ENCODE data around the gene HMGXB3.

HMGXB3 gene

DNA sequence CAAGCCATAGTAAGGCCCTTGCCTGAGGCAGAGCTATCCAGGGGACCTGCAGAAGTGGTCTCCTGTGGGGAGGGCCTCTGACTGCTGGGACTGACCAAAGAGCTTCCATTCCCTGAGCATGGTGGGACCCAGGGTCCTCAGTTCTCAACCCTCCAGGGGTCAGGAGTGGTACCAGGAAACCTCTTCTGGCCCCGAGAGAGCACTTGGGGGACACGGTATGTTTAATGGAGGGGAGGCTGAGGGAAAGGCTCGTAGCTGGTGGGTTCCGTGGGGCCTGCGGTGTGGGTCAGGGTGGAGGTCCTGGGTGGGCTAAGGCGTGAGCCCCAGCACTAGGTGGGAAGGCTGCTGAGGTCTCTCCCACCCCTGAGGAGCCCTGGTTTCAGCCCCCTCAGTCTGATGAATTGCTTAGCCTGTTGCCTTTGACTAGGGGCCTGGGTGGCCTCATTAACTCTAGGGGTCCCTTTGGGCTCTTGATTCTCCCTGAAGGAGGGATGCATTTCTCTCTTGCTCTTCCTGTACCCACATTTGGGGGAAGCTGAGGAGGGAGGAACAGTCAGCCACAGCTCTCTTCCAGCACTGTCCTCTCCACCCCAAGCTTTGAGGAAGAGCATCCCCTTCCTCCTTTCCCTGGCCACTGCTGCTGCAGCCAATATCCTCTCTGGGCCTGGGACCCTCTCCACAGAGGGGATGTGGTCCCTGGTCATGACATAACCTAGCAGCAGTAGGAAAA lies 51.9 kb downstream of the HMGXB3 start:
- DNase-seq = no peak

DNA sequence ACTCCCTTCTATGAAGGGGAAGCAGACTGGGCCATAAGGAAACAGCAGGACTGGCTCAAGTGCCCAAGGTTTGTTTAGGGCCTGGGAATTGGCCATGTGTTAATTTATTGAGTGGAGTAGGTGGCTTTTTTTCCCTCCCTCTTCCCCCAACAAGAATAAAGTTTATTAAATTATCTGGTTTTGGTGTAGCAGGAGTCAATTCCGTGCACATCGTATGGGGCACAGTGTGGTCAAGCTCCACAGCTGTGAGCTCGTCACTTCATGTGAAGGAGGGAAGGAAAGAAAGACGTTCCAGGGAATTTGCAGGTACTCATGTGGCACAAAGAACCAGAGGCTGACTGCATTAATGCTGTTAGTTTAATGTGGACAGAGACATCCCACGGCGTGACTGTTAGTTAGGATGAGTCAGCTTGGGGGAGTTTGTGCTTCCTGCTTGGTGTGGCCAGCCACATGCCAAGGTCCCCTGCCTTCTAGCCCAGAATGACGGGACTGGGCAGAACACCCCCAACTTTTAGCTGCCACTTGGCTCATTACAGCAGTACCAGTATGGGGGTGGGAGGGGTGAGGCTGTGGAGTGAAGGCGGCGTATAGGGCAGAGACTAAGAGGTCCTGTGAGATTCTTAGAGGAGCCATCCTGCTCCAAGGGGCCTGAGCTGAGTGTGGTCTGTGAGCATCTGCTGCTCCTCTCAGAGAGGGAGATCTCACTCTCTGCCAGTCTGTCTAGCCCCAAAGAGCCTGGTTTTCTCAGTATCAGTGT lies 52.6 kb downstream of the HMGXB3 start:
- DNase-seq = no peak

DNA sequence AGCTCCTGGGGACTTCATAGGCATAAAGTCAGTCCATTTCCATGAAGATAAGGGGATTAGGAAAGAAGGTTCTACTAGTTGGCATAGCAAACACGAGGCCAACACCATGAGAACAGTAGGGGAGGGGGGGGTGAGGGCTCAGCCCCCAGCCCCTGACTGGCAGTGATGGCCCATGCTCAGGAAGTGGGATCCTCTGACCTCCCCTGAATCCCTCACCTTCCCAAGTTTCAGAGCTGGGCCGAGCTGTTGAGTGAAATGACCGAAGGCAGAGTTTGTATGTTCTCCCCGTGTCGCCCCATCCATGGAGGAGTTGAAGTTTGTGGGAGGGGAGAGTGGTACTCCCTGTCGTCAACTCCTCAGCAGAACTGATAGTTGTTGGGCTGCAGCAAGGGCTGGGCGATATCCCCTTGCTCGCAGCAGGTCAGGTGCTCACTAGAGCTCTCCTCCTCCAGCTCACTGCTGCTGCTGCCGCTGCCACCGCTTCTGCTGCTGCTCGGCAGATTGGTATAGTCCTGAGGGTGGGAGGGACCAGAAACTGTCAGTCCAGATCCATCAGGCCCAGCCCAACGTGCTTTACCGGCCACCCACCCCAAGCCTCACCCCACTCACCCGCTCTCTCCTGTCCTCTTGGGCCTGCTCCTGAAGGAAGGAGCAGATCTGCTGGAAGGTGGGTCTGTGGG lies 53.3 kb downstream of the HMGXB3 start:
- no peak for DNase-seq

DNA sequence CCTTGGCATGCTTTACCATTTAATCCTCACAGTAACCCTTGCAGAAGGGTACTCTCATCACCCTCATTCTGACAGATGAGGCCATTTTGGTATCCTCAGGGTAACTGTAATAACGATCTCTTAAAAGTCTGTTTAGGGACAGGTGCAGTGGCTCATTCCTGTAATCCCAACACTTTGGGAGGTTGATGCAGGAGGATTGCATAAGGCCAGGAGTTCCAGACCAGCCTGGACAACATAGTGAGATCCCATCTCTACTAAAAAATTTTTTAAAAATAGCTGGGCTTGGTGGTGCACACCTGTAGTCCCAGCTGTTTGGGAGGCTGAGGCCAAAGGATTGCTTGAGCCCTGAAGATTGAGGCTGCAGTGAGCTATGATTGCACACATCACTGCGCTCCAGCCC lies 54.0 kb downstream of the HMGXB3 start:
- no peak for DNase-seq

DNA sequence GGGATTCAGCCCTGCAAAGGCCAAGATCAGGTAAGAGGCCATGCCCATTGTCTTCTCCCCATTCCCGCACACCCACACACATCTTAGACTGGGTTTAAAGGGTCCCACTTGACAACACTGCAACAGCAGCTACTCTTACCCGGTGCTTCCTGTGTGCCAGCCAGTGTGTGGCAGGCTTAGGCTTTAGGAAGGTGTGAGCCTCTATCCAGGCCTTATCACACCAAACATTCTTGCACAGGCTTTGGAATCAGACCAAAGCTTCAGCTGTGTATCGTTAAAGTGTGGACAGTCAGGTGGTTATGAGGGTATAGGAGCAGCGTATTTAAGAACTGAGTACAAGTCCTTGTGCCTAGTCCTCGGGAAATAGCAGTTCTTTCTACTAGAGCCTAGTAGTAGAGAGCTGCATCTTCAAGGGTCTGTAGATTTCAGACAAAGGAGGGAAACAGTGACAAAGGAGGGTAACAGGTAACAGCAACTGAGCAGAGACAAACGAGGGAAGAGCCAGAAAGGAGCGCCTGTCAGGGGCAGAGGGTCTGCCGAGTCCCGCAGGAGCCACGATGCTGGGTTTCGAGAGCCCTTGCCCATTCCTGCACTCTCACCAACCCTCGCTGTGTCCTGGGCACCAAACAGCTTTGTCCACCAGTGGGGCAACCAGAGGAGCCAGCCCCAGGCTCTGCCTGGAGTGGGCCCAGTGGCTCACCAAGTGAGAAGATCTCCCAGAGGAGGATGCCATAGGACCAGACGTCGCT lies 55.0 kb downstream of the HMGXB3 start:
- DNase-seq = no peak

DNA sequence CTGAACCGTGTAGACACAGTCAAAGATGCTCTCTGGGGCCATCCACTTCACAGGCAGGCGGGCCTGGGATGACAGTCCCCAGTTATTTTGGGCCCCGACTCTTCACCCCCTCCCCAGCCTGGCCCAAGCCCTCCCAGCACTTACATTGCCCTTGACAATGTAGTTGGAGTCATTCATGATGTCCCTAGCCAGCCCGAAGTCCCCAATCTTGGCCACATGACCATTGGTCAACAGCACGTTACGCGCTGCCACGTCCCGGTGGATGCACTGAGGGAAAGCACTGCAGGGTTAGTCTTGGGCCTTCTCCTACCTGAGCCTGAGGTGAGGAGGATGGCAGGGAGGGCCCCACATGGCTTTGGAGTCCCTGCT lies 55.5 kb downstream of the HMGXB3 start:
- no peak for DNase-seq

DNA sequence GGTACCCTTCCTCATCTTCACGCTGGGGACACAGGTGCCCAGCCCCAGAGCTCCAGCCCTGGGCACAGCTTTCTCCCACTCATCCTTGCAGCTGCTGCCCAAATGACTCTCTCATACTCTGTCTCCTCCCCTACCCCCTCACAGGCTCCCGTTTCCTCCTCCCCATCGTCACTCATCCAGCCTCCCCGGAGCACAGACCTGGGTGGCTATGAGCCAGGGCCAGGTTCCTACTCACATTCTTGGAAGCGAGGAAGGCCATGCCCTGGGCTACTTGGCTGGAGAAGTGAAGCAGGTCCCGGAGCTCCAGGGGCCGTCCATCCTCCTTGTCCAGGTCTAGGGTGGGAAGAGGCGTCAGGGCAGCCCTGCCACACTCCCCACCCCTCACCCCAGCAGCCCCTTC lies 56.5 kb downstream of the HMGXB3 start:
- no peak for DNase-seq

DNA sequence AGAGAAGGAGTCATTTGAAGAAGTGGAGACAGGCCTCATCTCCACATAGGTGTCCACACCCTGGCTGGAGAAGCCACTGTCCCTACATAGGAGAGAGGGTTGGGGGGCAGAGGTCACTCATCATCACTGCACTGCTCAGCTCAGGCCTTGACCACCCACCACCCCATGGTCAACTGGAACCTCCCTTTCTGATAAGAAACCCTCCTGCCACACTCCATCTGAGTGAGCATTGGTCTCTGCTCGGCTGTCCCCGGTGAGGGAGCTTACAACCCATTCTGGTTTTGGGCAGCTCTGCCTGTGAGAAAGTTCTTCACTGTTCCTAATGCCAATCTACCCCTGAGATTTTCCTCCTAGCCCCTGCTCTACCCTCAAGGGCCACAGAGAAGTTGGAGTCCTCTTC lies 57.0 kb downstream of the HMGXB3 start:
- no peak for DNase-seq

DNA sequence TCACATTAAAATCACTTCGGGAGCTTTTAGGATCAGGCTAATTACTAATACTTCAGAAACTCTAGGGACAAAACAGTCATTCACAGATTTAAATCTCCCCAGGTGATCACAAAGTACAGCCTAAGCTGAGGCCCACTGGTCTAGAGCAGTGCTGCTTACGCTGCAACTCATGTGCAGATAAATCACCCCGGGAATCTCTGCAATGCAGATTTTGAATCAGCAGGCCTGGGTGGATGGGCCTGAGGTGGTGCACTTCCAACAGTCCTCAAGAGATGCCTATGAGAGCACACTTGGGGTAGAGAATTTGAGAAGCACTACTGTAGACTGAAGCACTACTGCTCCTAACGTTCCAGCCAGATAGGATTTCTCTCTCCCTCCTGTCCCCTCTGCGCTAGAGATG lies 57.5 kb downstream of the HMGXB3 start:
- DNase-seq = no peak

DNA sequence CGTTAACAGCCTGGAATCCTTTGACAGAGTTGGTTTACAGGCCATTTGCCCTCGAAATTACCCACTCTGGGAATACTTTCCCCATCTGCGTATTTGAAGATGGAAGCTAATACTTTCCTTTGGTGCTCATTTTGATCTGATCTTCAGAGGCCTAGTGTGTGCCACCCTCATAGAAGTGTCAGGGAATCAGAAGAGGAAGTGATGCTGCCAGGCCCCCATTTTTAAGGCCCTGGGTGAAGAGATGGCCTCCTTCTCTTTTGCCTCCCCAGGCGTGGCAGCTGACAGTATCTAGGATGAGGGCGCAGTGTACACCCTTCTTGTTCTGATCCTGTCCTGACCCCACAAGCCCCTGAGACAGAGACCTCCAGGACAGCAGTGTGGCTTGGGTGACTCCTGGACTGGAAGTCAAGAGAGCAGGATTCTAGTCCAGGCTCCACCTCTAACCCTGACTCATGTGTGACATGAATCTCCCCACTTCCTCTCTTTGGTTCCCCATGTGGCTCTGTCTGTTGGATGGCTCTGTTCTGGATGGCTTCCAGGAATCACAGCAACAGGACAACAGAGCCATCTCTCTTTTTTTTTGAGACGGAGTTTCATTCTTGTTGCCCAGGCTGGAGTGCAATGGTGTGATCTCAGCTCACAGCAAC lies 58.1 kb downstream of the HMGXB3 start:
- peak in 12 of 56 donors; percentile 23 to 68 (median 32) for DNase-seq

DNA sequence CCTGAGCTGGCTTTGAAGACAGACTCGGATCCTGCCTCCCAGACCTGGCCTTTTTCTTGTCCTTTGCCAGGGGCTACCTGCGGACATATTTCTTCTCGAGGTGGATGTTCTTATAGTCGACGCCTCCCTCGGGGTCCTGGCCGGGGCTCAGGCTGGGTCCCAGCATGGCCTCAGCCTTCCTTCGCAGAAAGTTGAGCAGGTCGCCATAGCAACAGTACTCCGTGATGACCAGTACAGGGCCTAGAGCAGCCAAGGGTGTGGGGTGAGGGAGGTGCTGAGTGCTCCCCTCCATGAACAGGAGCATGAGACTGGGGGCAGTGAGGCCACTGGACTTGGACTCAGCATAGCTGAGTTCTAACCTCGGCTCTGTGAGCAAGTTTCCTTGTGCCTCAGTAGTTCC lies 59.1 kb downstream of the HMGXB3 start:
- no peak for DNase-seq

DNA sequence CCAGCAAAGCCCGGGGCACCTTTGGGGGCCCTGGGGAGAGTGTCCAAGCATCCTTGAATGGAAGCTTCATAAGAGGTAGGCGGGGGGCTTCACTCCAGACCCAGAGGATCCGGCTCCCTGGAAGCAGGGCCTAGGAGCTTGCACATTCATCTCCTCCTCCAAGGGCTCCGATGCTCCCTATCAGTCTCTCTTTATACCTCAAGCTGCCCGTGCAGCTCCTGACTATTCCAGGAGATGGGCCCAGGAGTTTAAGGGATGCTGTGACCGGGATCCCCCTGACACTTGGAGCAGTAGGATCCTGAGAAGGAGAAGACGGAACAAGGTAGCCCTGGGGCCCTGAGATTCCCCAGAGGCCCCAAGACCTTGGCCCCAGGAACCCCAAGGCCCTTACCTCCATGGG lies 59.9 kb downstream of the HMGXB3 start:
- no peak for DNase-seq

DNA sequence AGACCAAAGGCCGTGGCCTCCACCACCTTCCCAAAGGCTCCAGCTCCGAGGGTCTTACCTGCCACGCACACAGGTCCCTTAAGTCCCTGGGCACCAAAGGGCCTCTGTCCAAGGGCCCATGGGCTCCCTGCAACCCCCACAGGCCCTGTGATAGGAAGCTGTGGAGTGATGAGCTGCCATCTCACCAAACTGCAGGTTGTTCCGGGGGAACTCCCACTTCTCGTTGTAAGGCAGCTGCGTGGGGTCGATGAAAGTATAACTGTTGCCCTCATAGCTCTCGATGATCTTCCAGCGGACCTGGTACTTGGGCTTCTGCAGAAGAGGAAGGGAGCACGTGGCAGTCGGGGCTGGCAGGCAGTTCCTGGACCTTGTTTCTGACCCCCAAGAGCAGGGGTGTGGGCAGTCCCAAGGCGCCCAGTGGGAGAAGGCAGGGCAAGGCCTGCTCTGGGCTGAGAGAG lies 61.0 kb downstream of the HMGXB3 start:
- no peak for DNase-seq

DNA sequence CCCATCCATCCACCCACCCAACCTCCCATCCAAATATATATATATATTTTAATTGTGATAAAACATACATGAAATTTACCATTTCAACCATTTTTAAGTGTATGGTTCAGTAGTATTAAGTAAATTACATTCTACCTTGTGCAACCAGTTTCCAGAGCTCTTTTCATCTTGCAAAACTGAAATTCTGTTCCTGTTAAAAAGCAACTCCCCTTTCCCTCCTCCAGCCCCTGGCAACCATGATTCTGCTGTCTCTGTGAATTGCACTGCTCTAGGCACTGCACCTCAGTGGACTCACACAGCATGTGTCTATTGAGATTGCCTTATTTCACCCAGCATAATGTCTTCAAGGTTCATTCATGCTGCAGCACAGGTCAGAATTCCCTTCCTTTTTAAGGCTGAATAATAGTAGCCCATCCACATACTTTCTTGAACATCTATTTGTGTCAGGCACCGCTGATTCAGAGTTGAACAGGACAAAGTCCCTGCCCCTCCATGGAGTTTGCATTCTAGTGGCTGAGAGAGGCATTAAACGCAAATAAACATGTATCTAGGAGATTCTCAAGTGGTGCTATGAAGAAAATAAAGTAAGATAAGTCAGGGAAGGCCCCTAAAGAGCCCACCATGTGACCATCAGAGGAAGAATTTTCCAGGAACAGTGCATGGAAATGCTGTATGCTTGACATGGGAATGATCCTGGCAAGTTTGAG lies 61.8 kb downstream of the HMGXB3 start:
- DNase-seq = no peak

DNA sequence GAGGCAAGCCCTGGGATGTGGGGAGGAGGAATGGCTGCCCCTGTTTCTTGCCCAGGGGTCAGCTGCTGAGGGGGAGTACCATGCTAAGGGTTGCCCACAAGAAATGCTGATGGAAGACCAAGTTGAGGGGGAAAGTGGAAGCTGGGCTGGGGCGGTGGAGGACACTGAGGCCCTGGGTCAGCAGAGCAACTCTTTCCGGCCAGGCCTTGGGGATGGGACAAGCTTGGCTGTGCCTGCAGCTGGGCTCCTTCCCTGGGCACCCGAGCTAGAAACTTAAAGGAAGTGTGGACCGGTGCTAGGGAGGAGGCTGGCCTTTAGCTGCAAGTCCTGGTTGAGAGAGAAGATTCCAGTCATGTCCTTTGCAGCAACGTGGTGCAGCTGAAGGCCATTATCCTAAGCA lies 63.1 kb downstream of the HMGXB3 start:
- no peak for DNase-seq

DNA sequence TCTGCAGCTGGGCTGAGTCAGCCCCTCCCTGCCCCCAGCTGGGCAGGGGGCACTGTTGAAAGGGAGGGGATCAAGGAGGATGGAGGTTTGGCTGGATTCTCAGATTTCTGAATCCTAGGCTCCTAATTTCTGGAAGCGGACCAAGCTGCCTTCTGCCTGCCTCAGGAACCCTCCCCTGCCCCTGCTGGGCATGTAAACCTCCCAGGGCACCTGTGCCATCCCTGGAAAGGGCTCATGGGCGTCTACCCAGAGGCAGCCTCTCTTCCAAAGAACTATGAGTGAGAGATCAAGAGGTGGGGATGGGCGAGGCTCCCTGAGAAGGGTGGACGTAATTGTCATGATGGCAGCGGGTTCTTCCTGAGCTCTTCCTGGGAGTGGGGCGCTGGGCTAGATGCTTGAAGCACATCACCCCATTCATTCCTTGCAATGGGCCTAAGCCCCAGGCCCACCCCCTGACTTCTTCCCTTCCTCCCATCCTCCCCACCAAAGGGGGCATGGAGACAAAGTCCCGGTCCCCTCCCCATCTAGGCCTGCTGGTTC lies 64.2 kb downstream of the HMGXB3 start:
- no peak for DNase-seq

DNA sequence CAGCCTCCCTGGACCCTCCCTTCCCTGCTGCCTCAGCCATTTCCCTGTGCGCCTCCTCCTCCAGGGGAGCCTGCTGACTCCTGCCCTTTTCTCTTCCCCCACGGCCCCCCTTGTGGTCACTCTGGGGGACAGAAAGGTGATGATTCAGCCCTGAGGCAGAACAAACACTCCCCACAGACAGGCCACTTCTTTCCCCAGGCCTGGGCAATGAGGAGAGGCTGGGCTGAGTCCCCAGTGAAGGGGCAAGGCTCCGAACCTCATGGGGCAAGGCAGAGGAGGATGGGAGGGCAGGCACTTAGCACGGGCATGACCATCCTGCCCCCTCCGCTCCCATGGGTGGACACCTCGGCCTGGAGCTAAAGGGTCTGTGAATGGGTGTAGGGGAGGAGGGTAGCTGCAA lies 64.8 kb downstream of the HMGXB3 start:
- DNase-seq = peak in 10 of 56 donors; percentile 20 to 42 (median 30)

DNA sequence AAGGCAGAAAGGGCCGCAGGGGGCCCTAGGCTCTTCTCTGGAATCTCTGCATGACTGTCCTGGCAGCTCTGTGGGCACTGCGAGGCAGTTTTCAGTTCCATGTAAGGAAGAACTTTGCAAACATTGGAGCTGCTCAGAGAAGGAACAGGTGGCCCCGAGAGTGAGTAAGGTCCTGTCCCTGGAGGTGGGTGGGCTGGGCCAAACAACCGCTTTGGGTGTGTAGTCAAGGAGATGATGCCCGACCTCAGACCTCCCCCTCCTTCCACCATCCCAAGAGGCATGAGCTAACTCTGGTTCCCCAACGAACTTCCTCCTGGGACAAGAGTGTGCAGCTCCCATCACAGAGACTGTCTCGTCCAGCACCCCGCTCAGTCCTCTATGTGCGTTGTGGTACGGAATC lies 65.3 kb downstream of the HMGXB3 start:
- no peak for DNase-seq

DNA sequence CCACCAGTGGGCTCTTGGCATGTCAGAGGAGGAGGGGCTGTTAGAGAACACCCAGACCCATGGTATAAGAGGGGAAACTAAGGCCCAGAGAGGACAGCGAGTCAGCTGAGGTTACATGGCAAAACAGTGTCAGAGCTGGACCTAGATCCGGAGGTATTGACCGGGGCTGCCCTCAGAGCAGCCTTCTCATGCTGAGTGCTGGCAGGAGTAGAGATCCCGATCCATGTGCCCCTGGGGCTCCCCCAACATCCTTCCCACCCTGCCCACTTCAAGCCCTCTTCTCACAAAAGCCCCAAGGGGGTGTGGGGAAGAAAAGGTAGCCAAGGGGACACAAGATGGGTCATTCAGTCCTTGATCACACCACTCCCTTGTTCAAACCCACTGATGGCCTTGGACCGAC lies 65.9 kb downstream of the HMGXB3 start:
- no peak for DNase-seq

DNA sequence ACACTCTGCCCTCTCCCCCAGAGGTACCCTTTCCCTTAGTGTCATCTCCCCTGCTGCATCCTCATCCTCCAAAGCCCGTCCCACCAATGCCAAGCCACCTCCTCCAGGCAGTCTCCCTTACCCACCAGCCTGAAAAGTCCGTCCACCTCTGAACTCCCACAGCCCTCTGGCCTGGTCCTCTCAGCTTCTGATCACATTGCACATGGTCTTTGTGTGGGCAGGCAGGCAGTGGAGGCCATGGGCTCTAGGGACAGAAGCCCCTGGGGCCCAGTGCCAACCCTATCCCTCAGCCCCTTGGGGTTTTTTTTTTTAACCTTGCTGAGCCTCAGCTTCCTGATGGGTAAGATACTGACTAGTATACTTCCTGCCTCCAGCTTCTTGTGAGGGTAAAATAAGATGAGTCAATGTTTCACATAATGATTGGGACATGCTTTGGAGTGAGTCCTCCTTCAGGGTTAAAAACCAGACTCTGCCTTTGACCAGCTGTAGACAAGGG lies 66.4 kb downstream of the HMGXB3 start:
- DNase-seq = no peak

All from amygdala (tissue), 56 donors.